Kidney capillary endothelial cell (primary cell): Measurements from ENCODE around the gene GRM5.

Experiments used
- DNase-seq: peaks from one replicate; pipeline ENCODE4 v3.0.0-alpha.2; 2018; ENCODE audit warnings: low spot score

The GRM5 gene

GRCh38 chr11:88618327-88619070 lies 447.3 kb downstream of the GRM5 start:
- no peak for DNase-seq

- DNase-seq, result no peak
Measured at GRCh38 chr11:88617226-88617625, 448.6 kb downstream of the GRM5 start.

- DNase-seq, result no peak
Measured at GRCh38 chr11:88604260-88604659, 461.5 kb downstream of the GRM5 start.

GRCh38 chr11:88603091-88603867 lies 462.5 kb downstream of the GRM5 start:
- no peak for DNase-seq

- DNase-seq, result no peak
Measured at GRCh38 chr11:88597387-88597786, 468.4 kb downstream of the GRM5 start.

- no peak for DNase-seq
Measured at GRCh38 chr11:88596786-88597185, 469.0 kb downstream of the GRM5 start.

- no peak for DNase-seq
Measured at GRCh38 chr11:88594274-88594950, 471.4 kb downstream of the GRM5 start.

- no peak for DNase-seq
Measured at GRCh38 chr11:88590361-88590760, 475.4 kb downstream of the GRM5 start.

GRCh38 chr11:88583251-88583650 lies 482.5 kb downstream of the GRM5 start:
- no peak for DNase-seq

GRCh38 chr11:88579466-88579865 lies 486.3 kb downstream of the GRM5 start:
- no peak for DNase-seq

GRCh38 chr11:88576741-88577140 lies 489.0 kb downstream of the GRM5 start:
- DNase-seq, result no peak

GRCh38 chr11:88575916-88576315 lies 489.9 kb downstream of the GRM5 start:
- peak; percentile 16 for DNase-seq

- no peak for DNase-seq
Measured at GRCh38 chr11:88569342-88569741, 496.4 kb downstream of the GRM5 start.

- DNase-seq, result no peak
Measured at GRCh38 chr11:88555829-88556202, 510.0 kb downstream of the GRM5 start.

- peak; percentile 100 for DNase-seq
Measured at GRCh38 chr11:88555018-88555828, 510.6 kb downstream of the GRM5 start.

- no peak for DNase-seq
Measured at GRCh38 chr11:88553204-88553603, 512.6 kb downstream of the GRM5 start.

- no peak for DNase-seq
Measured at GRCh38 chr11:88552379-88553062, 513.3 kb downstream of the GRM5 start.

GRCh38 chr11:88544656-88545280 lies 521.0 kb downstream of the GRM5 start:
- no peak for DNase-seq

GRCh38 chr11:88543902-88544655 lies 521.7 kb downstream of the GRM5 start:
- peak; percentile 85 for DNase-seq

GRCh38 chr11:88541006-88541405 lies 524.8 kb downstream of the GRM5 start:
- DNase-seq, result no peak
